Stimulated activated CD4-positive, alpha-beta T cell treated with anti-CD3 and anti-CD28 coated beads, TNF-alpha, amount 100 ng/mL, for 4 hours (primary cell): Measurements from ENCODE around the gene SHCBP1L.
"Not testable (repeated sequence)": the region's sequence is repeated elsewhere in the genome, so short reads cannot be mapped to it uniquely, and the experiment has no call there.

Source experiments
- DNase-seq, 3 experiments: peaks; one replicate each; pipeline ENCODE4 v3.0.0-alpha.2; 2020; ENCODE audit warnings: low read depth in 3 of 3

The SHCBP1L gene

DNA sequence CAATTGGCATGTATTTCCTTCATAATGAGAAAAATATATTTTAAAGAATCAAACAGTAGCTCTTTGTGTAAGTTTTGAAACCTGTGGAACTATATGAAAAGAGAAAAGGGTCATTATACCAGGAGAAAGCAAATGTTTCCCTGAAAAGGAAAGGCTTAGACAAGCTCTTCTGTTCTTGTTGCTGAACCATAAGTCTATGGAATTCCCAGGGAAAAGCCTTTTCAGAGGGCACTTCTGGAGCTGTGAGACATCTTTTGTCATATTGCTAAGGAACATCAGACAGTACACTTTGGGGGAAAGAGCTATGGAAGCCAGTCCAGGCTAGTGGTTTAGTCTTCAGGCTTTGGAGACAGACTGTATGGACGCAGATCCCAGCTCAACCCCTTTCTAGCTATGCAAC lies 12.1 kb upstream of the SHCBP1L start:
- DNase-seq: no peak

DNA sequence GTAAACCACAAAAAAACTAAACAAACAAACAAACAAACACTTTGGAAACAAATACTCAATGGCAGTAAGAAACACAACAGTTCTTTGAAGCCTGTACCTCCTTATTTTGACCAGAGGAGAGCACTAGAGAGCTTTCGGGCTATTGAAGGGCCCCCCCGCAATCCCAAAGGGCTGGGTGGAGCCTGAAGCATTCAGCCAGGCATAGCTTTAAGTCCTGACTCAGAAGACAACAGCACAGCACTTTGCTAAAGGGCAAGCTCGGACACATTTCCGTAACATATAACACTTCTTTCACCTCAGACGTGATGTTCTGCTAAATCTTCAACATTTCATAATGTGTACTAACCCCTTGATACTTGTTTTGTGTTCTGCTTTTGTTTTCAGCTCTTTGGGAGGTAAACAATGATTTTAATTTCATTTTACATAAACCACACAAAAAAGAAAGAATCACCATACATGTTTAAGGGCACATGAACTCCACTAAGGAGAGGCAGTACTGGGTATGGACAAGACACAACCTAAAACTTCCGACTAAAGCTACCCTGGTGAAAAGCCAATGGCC lies 9.7 kb upstream of the SHCBP1L start:
- no peak for DNase-seq

DNA sequence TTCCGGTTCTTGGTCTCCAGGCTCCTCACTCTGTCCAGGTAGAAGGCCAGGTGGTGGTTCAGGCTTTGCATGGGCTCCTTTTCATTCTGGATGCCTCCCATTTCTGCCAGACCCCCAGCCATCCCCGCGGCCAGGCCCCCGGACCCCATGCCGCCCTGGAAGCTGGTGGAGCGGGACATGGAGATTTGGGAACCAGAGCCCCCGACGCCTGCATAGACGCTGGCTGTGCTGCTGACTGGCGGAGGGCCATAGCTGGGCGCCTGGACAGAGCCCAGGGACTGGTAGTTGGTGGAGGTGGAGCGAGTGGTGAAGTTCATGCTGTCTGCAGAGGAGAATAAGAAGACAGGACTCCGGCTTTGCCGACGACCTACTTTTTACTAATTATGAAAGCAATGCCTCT lies 7.1 kb upstream of the SHCBP1L start:
- DNase-seq: no peak

DNA sequence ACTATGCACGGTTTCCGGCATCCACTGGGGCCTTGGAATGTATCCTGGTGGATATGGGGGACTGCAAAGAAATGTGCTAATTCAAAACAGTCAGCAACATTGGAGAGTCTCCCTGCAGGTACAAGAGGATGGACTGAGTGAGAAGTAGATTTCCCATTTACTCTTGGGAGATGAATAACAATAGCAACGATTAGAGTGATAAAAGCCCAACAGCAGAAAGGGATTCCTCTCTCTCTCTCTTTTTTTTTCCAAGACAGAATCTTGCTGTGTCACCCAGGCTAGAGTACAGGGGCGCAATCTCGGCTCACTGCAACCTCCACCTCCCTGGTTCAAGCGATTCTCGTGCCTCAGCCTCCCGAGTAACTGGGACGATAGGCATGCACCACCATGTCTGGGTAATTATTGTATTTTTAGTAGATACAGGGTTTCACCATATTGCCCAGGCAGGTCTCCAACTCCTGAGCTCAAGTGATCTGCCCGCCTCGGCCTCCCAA lies 5.0 kb upstream of the SHCBP1L start:
- no peak for DNase-seq

DNA sequence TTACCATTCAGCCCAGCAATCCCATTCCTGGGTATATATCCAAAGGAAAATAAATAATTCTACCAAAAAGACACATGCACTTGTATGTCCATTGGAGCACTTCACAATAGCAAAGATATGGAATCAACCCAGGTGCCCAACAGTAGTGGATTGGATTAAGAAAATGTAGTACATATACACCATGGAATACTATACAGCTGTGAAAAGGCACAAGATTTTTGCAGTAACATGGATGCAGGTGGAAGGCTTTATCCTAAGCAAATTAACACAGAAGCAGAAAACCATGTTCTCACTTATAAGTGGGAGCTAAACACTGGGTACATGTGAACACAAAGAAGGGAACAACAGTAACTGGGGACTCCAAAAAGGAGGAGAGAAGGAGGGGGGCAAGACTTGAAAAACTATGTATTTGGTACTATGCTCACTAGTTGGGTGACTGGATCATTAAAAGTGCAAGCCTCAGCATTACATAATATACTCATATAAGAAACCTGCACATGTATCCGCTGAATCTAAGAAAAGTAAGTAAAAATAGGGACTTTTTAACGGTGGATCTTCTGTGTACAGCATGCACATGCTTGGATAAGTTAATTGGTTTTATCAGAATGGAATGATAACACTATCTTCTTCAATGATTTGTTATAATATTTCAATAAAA lies 3.9 kb upstream of the SHCBP1L start:
- no peak for DNase-seq

DNA sequence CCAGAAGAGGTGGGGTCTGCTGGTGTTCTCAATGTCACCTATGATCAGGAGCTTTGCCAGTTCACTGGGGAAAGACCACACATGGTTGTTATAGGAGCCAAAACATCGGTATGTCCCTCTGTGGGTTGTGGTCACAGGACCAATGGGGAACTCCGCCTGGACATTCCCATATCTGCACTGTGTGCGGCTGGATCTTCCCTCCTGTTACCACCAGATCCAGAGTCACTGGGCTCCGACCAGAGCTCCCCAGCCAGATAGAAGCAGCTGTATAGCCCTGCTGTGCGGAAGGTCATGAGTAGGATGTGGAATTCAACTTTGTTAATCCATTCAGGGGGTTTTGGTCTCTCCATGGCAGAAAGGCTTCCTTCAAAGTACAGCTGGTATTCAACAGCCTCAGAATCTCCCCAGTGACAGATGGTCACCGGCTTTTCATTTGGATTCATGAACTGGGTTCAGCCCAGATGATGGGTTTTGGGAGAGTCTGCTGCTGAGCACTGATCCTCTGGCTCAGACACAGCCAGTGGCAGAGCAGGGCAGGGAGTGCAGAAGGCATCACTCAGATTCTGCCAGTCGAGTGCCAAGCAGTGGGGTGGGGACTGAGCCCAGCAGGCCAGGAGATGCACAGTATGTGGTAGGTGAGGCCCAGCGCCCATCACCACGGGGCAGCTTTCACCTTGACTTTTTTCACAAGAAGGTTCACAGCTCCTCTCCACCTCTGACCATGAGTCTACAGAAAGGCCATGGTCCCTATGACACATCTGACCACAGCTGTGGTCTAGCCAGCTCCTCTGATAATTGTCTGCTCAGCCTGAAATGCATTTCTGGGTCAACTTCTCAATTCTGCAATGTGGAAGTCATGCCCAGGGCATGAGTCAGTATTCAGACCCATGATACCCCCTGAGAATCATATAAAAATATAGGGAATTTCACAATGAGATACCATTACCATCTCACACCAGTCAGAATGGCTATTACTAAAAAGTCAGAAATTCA lies 2.9 kb upstream of the SHCBP1L start:
- no peak for DNase-seq

DNA sequence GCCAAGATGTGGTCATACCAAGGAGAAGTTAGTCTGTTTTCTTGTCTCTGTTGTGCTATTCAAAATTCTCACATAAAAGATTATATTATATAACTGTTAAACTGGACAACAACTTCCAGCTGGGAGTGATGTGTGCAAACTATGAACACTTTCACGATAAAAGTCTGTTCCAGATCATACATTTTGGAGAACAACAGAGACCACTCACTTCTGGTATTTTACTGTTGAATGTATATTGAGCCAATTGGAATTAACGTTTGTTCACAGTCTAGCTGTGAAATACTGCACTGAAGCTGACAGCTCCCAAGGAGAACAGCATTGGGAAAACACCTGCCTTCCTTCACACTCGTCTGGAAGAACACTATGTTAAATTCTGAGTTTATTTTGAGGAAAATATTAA lies 860 bp upstream of the SHCBP1L start:
- DNase-seq: no peak

DNA sequence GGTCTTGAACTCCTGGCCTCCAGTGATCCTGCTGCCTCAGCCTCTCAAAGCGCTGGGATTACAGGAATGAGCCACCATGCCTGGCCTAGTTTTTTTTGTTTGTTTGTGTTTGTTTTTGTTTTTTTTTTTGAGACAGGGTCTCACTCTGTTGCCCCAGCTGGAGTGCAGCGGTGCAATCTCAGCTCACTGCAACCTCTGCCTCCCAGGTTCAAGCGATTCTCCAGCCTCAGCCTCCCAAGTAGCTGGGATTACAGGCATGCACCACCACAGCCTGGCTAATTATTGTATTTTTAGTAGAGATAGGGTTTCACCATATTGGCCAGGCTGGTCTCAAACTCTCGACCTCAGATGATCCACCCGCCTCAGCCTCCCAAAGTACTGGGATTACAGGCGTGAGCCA lies 9.6 kb downstream of the SHCBP1L start:
- DNase-seq: not testable (repeated sequence)

DNA sequence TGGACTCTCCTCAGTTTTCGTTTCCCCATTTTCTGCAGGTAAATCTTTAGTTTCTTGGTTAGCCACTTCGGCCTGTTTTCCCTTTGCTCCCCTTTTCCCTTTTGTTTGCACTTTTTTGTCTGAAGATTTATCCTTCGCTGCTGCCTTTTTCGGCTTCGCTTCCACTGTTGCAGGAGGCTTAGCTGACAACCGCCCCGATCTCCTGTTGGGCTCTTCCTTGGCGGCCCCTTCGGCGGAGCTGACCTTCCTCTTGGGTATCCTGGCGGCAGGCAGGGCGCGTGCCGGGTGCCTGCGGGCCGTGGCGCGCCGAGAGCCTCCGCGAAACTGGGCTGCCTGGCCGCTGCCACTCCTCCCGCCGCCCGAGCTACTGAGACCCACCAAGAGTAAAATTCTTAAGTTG lies 10.8 kb downstream of the SHCBP1L start:
- not testable (repeated sequence) for DNase-seq

DNA sequence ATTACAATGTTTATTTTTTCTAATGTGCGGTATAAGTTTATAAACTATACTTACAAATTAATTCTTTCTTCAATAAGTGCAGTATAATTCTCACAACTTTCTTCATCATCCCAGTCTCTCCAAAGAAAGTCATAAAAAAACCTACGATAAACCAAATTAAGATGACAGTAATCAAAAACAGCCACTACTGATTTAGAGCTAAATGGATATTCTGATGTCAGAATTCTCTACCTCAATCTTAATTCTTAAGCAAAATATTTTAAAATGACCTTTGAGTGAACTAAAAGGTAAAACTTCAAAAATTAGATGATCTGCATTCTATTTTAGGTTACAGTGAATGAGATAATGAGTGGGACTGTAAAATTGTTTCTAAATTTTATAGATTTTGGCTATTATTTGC lies 13.6 kb downstream of the SHCBP1L start:
- no peak for DNase-seq

DNA sequence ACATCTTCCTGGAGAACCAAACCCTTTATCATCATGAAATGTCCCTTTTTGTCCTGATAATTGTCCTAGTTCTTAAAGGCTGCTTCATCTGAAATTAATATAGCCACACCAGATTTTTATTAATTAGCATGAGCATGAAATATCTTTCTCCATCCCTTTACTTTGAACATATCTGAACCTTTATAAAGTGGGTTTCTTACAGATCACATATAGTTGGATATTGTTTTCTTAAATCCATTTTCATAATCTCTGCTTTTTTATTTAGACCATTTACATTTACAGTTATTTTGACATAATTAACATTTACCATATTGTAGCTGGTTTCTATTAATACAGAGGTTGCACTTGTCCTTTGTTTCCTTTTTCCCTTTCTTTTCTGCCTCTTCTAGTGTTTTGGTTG lies 17.2 kb downstream of the SHCBP1L start:
- no peak for DNase-seq

DNA sequence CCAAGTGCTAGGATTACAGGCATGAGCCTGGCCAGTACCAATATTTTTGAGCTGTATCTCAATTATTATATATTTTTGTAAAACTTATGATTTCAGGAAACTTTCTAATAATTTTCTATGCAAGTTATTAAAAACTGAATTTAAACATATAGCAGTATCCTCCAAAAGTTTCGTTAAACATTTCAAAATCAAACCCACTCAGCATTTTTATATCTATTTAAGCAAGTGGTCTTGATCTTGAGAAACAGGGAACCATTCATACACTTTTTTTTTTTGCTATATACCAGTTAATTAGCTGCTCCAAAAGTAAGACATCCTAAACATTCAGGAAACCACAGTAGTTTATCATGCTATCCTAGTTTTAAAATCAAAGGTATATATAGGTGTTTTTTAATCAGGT lies 22.0 kb downstream of the SHCBP1L start:
- no peak for DNase-seq

DNA sequence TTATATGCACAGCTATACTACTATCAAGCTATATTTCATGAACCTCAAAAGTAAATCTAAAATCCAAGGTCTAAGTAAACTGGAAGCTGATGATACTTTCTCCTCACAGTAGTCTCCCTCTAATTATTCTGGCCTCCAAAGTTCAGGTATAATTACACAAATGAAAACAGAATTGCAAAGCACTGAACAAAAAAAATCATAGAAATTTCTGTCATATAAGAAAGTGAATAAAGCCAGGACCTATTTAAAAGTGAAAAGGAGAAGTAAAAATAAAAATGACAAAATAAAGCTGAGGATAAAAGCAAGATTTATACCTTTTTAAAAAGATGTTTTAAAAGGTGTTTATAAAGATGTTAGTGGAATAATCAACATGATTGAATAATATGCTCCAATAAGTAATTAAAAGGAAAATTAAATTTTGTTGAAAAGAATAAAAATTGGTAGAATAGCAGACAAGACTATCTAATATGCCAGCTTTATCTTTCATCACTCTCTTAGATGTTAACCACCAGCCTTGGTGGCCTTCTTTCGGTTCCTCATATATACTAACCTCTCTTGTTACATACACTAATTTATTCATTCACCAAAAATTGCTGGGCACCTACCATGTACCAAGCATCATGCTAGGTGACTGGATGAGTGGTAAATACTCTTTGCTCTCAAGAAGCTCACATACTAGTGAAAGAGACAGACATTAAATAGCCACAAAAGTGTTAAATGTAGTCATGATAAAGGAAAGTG lies 25.1 kb downstream of the SHCBP1L start:
- no peak for DNase-seq

DNA sequence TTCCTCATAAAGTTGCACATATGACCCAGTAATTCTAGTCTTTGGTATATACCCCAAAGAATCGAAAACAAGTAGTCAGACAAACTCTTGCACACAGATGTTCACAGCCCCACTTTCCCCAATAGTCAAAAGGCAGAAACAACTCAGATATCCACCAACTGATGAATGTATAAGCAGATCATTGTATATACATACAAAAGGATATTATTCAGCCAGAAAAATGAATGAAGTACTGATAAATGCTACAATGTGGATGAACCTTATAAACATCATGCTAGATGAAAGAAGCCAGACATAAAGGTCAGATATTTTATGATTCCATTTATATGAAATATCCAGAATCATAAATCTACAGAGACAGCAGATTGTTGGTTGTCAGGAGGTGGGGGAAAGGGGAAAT lies 27.3 kb downstream of the SHCBP1L start:
- DNase-seq: no peak

DNA sequence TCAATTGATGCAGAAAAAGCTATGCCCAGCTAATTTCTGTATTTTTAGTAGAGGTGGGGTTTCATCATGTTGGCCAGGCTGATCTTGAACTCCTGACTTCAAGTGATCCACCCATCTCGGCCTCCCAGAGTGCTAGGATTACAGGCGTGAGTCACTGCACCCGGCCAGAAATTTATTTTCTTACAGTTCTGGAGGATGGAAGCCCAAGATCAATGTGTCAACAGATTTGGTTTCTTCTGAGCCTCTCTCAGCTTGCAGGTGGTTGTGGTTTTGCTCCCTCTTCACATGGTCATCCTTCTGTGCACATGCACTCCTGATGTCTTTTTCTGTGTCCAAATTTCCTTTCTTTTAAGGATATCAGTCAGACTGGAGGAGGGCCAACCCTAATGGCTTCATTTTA lies 35.6 kb downstream of the SHCBP1L start:
- DNase-seq: no peak

DNA sequence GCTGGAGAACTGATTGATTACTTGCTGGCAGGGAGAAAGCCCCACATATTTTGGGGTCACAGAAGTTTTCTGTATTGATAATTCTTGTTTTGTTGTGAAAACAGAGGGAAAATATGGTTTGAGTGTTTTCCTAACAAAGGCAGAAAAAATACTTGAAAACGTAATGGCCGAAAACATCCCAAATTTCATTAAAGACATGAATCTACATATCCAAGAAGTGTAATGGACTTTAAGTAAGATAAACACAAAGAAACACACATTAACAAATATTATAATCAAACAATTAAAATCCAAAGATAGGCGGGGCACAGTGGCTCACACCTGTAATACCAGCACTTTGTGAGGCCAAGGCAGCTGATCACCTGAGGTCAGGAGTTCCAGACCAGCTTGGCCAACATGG lies 39.6 kb downstream of the SHCBP1L start:
- no peak for DNase-seq

DNA sequence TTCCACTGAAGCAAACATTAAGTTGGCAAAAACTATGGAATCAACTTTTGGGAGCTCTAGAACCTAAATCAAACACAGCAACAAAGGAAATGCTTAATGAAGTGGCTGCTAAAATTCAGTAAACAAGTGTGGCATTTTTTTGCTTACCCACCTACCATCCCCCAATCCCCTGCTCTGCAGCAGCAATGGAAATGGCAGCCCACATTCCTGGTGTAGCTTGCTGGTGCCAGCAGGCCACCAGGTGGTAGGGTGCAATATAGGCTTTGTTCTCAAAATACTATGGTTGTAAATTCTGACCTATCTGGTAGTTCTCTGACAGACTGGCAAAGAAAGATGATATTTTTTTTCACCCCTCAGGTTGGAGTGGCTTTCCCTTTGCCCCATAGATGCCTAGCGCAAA lies 42.8 kb downstream of the SHCBP1L start:
- no peak for DNase-seq

DNA sequence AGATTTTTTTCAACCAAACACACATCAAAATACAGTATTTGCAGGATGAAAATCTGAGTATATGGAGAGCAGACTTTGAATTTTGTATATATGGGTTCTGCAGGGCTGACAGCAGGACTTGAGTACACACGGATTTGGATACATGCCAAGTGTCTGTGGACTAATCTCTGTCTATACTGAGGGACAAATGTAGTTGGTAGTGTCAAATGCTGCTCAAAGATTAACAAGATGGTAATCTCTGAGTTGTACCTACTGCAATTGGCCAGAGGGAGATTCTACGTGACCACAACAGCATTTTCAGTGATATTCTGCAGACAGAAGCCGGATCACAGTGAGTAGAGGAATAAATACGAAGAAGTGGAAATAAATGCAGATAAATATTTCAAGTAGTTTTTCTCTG lies 43.4 kb downstream of the SHCBP1L start:
- no peak for DNase-seq

DNA sequence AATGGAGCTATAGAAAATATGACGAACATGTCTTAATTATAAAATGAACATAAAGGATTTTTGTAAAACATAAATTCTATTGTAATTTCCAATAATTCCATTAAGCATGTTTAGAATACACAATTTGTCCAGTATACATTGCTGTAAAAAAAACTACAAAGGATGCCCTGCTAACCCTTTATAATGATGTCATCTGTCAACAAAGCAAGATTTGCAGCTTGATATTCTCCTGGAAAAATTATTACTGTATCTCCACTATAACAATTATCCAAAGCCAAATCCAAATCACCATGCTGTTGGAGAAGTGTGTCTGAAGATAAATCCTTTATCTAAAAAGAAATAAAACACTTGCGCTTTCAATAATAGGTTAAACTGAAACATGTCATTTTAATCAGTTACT lies 47.6 kb downstream of the SHCBP1L start:
- no peak for DNase-seq

DNA sequence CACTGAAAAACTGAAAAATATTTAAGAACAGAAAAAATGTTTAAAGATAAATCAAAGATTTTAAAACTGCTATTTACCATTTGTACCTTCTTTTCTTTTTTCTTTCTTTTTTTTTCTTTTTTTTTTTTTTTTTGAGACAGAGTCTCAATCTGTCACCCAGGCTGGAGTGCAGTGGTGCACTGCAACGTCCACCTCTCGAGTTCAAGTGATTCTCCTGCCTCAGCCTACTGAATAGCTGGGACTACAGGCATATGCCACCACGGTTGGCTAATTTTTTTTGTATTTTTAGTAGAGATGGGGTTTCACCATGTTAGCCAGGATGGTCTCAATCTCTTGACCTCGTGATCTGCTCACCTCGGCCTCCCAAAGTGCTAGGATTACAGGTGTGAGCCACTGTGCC lies 51.0 kb downstream of the SHCBP1L start:
- not testable (repeated sequence) for DNase-seq

DNA sequence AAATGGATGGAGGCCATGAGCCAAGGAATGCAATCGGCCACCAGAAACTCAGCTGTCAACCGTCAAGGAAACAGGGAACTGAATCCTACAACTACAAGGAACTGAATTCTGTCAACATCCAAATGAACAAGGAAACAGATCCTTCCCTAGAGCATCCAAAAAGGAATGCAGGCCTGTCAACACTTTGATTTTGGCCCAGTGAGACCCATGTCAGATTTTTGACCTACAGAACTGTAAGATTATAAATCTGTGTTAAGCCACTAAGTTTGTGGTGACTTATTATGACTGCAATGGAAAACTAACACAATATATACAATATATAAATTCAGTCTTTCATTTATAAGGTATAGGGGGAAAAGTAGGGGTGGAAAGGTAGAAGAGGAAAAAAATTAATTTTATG lies 55.3 kb downstream of the SHCBP1L start:
- DNase-seq: no peak
